CD4-positive, alpha-beta memory T cell (primary cell): ENCODE results near the gene KDM2A. TPM values are rescaled to one million over a fixed set of nuclear protein-coding genes. Genes with fewer than 3 reads are reported as not detected.

Experiments
- CTCF ChIA-PET: fragments of 350-600 bp; sonication (Branson Sonifier 250); formaldehyde crosslinking; loops from one replicate; lab custom pipeline; 2021; ENCODE audit warnings: inconsistent platforms; ENCODE audit not compliant: partially characterized antibody; lab: Charles Lee
- POLR2A ChIA-PET: fragments of 350-600 bp; sonication (Branson Sonifier 250); formaldehyde crosslinking; loops from one replicate; lab custom pipeline; 2021; ENCODE audit not compliant: partially characterized antibody; lab: Charles Lee
- DNase-seq, 5 donors: peaks; one replicate each; pipeline versions ENCODE4 v3.0.0 to v3.0.0-alpha.2; 2020 to 2022; ENCODE audit warnings: mixed read lengths in 1 of 5
- H3K27ac ChIP-seq: one replicate; pipeline ENCODE4 v1.7.0; 2013; ENCODE audit warnings: low read depth, low read length
- H3K27me3 ChIP-seq: 2 replicates; pipeline ENCODE4 v1.7.0; 2013; ENCODE audit warnings: mild to moderate bottlenecking, low read length, moderate library complexity; ENCODE audit not compliant: insufficient read depth
- H3K36me3 ChIP-seq: 2 replicates; pipeline ENCODE4 v1.7.0; 2013; ENCODE audit warnings: mild to moderate bottlenecking, low read length, moderate library complexity; ENCODE audit not compliant: insufficient read depth
- H3K4me1 ChIP-seq: 2 replicates; pipeline ENCODE4 v1.7.0; 2013; ENCODE audit warnings: mild to moderate bottlenecking, low read length, moderate library complexity; ENCODE audit not compliant: insufficient read depth
- H3K4me3 ChIP-seq, 2 donors: one replicate each; pipeline ENCODE4 v1.7.0; 2013; ENCODE audit warnings: low read length in 2 of 2, mild to moderate bottlenecking in 1 of 2
- H3K9me3 ChIP-seq, 2 donors: one replicate each; pipeline ENCODE4 v1.7.0; 2013; ENCODE audit warnings: low read length in 2 of 2, control low read depth in 1 of 2; ENCODE audit not compliant: control insufficient read depth in 1 of 2
- H3K27ac Mint-ChIP-seq, 7 donors: one replicate each; pipeline ENCODE4 v1.8.0; 2020 to 2021; ENCODE audit warnings: mixed read lengths in 7 of 7, mild to moderate bottlenecking in 6 of 7, inconsistent platforms in 3 of 7, moderate library complexity in 3 of 7
- H3K27me3 Mint-ChIP-seq, 2 donors: one replicate each; pipeline ENCODE4 v1.8.0; 2020 to 2021; ENCODE audit warnings: mixed read lengths in 2 of 2
- H3K36me3 Mint-ChIP-seq, 2 donors: one replicate each; pipeline ENCODE4 v1.8.0; 2020 to 2021; ENCODE audit warnings: mixed read lengths in 2 of 2, inconsistent platforms in 1 of 2, mild to moderate bottlenecking in 1 of 2
- H3K4me1 Mint-ChIP-seq, 4 donors: one replicate each; pipeline ENCODE4 v1.8.0; 2020 to 2021; ENCODE audit warnings: mixed read lengths in 4 of 4, mild to moderate bottlenecking in 1 of 4
- H3K4me3 Mint-ChIP-seq, 8 donors: one replicate each; pipeline ENCODE4 v1.8.0; 2020 to 2021; ENCODE audit warnings: mixed read lengths in 8 of 8, mild to moderate bottlenecking in 7 of 8, moderate library complexity in 6 of 8, inconsistent platforms in 3 of 8
- H3K9me3 Mint-ChIP-seq, 8 donors: one replicate each; pipeline ENCODE4 v1.8.0; 2020 to 2021; ENCODE audit warnings: mixed read lengths in 8 of 8, mild to moderate bottlenecking in 5 of 8, inconsistent platforms in 3 of 8, moderate library complexity in 1 of 8
- intact Hi-C: fragments of 100-400 bp; cut with micrococcal nuclease; formaldehyde crosslinking; loops from one replicate; pipeline ENCODE4 v1.15.1; 2023
- polyA plus RNA-seq, 2 donors: library from polyadenylated mRNA; unstranded; fragments of 300-500 nt; fragmentation: Illumina TruSeq; gene quantifications; one replicate each; pipeline ENCODE4 v1.2.3, GENCODE V29; 2021
- total RNA-seq, 2 experiments: library from RNA; stranded (reverse); gene quantifications; one replicate each; pipeline ENCODE4 v1.2.3, GENCODE V29; 2021

The KDM2A gene
- total and polyA plus RNA-seq, 4 experiments from 2014 or later = 14.0 to 200 (median 105) TPM

DNA sequence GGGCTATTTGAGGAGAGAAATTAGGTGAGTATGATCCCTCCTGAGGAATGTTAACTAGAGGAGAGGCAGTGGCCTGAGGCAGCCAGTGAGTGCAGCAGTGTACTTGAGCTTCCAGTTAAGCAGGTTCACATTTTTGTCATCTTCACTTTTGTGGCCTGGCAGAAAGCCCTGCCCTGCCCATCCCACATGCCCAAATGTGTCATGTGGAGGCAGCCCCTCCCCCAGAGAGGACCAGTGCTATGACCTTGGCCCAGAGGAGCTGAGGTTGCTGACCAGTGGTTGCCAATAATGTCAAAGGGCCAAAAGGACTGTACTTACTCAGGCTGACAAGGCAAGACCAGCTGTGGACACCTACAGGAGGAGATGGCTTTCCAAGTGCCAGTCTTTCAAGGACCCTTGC lies 129.6 kb downstream of the KDM2A start:
- ChIA-PET CTCF (no interaction called here), POLR2A (interaction anchor here (0.6 to 8.1 kb wide), 3 partner anchors 8 to 94 kb away, joined by 3 to 64 read pairs (median 7); no protein-coding TSS in a partner anchor)
- Histone ChIP-seq H3K36me3 (peaks cover 94% of the 10 kb centered on the region), H3K4me1 (peaks cover 23% of the 10 kb centered on the region), H3K4me3 (no peak overlapping the region), H3K27ac (no peak overlapping the region), H3K9me3 (no peaks in the 10 kb centered on the region), H3K27me3 (no peaks in the 10 kb centered on the region)
- H3K27me3 Mint-ChIP-seq = no peaks in the 10 kb centered on the region
- DNase-seq = no peak
- H3K4me3 Mint-ChIP-seq = no peak overlapping the region
- H3K4me1 Mint-ChIP-seq = peaks cover 25 to 74% (median 47%) of the 10 kb centered on the region in 4 donors
- H3K27ac Mint-ChIP-seq = peak overlapping the region in 3 of 7 donors; percentile 41 to 77 (median 70)
- peaks cover 80 to 91% of the 10 kb centered on the region in 2 donors for H3K36me3 Mint-ChIP-seq
- peaks cover 0 to 3% (median 0%) of the 10 kb centered on the region in 8 donors for H3K9me3 Mint-ChIP-seq
- intact Hi-C loops = no loop called here

DNA sequence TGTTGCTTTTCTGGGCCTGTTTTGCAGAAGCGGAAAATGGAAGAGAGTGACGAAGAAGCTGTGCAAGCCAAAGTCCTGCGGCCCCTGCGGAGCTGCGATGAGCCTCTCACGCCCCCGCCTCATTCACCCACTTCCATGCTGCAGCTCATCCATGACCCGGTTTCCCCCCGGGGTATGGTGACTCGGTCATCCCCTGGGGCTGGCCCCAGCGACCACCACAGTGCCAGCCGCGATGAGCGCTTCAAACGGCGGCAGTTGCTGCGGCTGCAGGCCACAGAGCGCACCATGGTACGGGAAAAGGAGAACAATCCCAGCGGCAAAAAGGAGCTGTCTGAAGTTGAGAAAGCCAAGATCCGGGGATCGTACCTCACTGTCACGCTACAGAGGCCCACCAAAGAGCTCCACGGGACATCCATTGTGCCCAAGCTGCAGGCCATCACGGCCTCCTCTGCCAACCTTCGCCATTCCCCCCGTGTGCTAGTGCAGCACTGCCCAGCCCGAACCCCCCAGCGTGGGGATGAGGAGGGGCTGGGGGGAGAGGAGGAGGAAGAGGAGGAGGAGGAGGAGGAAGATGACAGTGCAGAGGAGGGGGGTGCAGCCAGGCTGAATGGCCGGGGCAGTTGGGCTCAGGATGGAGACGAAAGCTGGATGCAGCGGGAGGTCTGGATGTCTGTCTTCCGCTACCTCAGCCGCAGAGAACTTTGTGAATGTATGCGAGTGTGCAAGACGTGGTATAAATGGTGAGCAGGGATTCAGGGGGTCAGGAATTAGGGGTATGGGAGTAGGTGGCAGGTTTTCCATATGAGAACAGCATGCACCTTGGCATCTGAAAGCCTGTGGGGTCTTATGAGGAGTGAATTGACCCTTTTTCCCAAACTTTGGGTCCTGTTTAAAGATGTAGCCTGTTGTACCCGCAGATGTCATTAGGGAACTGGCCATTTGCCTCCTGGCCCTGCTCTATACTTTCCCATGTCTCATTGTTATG lies 131.3 kb downstream of the KDM2A start:
- Histone ChIP-seq H3K36me3 (peaks cover 97% of the 10 kb centered on the region), H3K27ac (no peak overlapping the region), H3K9me3 (no peaks in the 10 kb centered on the region), H3K4me1 (peaks cover 15% of the 10 kb centered on the region), H3K4me3 (no peak overlapping the region), H3K27me3 (no peaks in the 10 kb centered on the region)
- DNase-seq = peak in 1 of 5 donors; percentile 15
- POLR2A ChIA-PET = interaction anchor here (1.3 to 8.1 kb wide), 4 partner anchors 10 to 68 kb away, joined by 3 to 64 read pairs (median 4); partner anchors contain the start of gene ANKRD13D
- intact Hi-C loops = no loop called here
- Mint-ChIP-seq H3K4me1 (peaks cover 14 to 63% (median 35%) of the 10 kb centered on the region in 4 donors), H3K27ac (peak overlapping the region in 5 of 7 donors; percentile 30 to 78 (median 36)), H3K27me3 (no peaks in the 10 kb centered on the region), H3K4me3 (peak overlapping the region in 1 of 8 donors; percentile 20), H3K36me3 (peaks cover 81 to 93% of the 10 kb centered on the region in 2 donors), H3K9me3 (peaks cover 0 to 2% (median 0%) of the 10 kb centered on the region in 8 donors)
- CTCF ChIA-PET = interaction anchor here (0.6 to 3.8 kb wide), 5 partner anchors 10 to 132 kb away, joined by 3 to 16 read pairs (median 3); no protein-coding TSS in a partner anchor

DNA sequence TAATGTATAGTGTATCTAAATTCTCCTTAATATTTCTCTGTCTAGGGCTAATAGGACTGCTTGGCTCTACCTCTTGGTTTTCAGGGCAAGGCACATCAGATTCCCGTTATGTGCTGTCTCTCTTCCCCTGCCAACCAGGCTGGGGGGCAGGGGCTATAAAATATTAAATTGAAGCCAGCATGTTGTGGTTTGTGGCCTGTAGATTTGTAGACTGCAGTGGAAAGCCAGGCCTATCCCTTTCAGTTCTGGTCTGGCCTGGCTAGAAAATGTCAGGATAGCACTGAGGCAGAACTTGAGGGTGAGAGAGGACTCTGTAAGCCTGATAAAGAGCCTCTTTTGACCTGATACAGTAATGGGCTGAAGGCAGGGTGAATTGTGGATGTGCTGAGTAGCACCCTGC lies 132.8 kb downstream of the KDM2A start:
- Histone ChIP-seq H3K4me1 (peaks cover 15% of the 10 kb centered on the region), H3K4me3 (no peak overlapping the region), H3K27me3 (no peaks in the 10 kb centered on the region), H3K9me3 (no peaks in the 10 kb centered on the region), H3K27ac (peak overlapping the region; percentile 1), H3K36me3 (peaks cover 96% of the 10 kb centered on the region)
- peaks cover 0 to 7% (median 0%) of the 10 kb centered on the region in 8 donors for H3K9me3 Mint-ChIP-seq
- ChIA-PET CTCF (interaction anchor here (1.0 to 3.8 kb wide), 5 partner anchors 10 to 131 kb away, joined by 3 to 16 read pairs (median 10); no protein-coding TSS in a partner anchor), POLR2A (interaction anchor here (1.4 to 8.1 kb wide), 2 partner anchors 12 to 66 kb away, joined by 3 to 64 read pairs; no protein-coding TSS in a partner anchor)
- H3K36me3 Mint-ChIP-seq = peaks cover 76 to 94% of the 10 kb centered on the region in 2 donors
- DNase-seq = peak in 1 of 5 donors; percentile 24
- no peaks in the 10 kb centered on the region for H3K27me3 Mint-ChIP-seq
- no peak overlapping the region for H3K4me3 Mint-ChIP-seq
- H3K4me1 Mint-ChIP-seq = peaks cover 10 to 53% (median 33%) of the 10 kb centered on the region in 4 donors
- intact Hi-C loops = no loop called here
- H3K27ac Mint-ChIP-seq = peak overlapping the region in 5 of 7 donors; percentile 5 to 78 (median 22)

DNA sequence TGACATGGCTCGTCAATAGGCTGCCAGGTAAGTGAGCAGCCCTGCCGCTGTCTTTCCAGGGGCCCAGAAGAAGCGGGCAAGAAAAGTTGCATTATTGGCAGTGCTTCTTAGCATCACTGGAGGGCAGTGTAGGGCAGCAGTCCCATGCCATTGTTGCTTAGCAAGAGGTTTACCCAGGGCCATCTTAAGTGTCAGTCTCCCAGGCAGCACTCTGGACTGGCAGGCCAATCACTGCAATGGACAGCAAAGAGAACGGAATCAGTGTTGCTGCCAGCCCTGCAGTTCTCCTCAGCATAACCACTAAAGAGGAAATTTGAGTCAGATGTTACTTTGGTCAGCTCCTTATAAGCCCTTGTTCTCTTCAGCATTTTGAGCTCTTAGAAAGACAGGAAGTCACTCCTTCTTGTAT lies 133.8 kb downstream of the KDM2A start:
- H3K4me1 ChIP-seq = peaks cover 15% of the 10 kb centered on the region
- Mint-ChIP-seq H3K4me3 (peak overlapping the region in 3 of 8 donors; percentile 6 to 59 (median 39)), H3K27me3 (no peaks in the 10 kb centered on the region), H3K27ac (peak overlapping the region in 6 of 7 donors; percentile 7 to 78 (median 32)), H3K36me3 (peaks cover 75 to 95% of the 10 kb centered on the region in 2 donors), H3K4me1 (peaks cover 10 to 52% (median 32%) of the 10 kb centered on the region in 4 donors), H3K9me3 (peaks cover 0 to 7% (median 0%) of the 10 kb centered on the region in 8 donors)
- intact Hi-C loops = no loop called here
- peak; percentile 26 to 46 (median 40) for DNase-seq
- ChIA-PET CTCF (interaction anchor here (1.0 to 3.8 kb wide), 10 partner anchors 9 to 133 kb away, joined by 3 to 24 read pairs (median 5); no protein-coding TSS in a partner anchor), POLR2A (interaction anchor here (1.0 to 8.1 kb wide), 8 partner anchors 9 to 129 kb away, joined by 3 to 64 read pairs (median 5); partner anchors contain the start of gene GRK2)
- H3K4me3 ChIP-seq = no peak overlapping the region
- H3K27me3 ChIP-seq = no peaks in the 10 kb centered on the region
- H3K36me3 ChIP-seq = peaks cover 88% of the 10 kb centered on the region
- H3K9me3 ChIP-seq = no peaks in the 10 kb centered on the region
- H3K27ac ChIP-seq = no peak overlapping the region

DNA sequence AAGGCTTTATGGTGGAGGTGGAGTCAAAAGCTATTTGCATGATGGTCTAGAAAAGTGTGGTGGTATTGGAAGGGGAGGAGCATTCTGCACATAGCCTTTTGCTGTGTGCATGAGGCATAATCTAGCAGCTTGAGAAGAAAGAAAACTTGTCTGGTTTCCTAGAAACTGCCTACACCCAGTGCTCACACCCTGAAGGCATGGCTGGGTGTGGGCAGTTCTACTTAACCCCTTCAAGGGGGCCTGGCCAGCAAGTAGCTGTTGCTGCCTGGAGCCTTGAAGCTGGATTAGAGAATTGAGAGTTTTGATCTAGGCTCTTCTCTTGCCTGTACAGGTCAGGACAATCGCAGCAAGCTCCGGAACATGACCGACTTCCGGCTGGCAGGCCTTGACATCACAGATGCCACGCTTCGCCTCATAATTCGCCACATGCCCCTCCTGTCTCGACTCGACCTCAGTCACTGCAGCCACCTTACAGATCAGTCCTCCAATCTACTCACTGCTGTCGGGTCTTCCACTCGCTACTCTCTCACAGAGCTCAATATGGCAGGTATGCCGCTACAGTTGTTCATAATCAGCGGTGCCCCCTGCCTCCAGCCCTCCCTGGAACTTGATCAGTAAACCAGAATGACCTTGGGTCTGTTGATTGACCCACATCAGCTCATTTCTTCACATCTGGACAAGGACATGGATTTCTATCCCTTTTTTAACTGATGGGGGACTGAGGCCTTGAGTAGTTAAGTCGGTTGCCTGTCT lies 135.0 kb downstream of the KDM2A start:
- intact Hi-C loops = no loop called here
- Histone ChIP-seq H3K4me3 (no peak overlapping the region), H3K9me3 (no peaks in the 10 kb centered on the region), H3K27ac (no peak overlapping the region), H3K4me1 (peaks cover 15% of the 10 kb centered on the region), H3K36me3 (peaks cover 76% of the 10 kb centered on the region), H3K27me3 (no peaks in the 10 kb centered on the region)
- Mint-ChIP-seq H3K36me3 (peaks cover 63 to 88% of the 10 kb centered on the region in 2 donors), H3K4me1 (peaks cover 10 to 45% (median 29%) of the 10 kb centered on the region in 4 donors), H3K4me3 (peak overlapping the region in 1 of 8 donors; percentile 15), H3K27me3 (no peaks in the 10 kb centered on the region), H3K9me3 (peaks cover 0 to 7% (median 0%) of the 10 kb centered on the region in 8 donors), H3K27ac (peak overlapping the region in 6 of 7 donors; percentile 2 to 78 (median 55))
- DNase-seq = peak in 1 of 5 donors; percentile 19
- ChIA-PET CTCF (interaction anchor here (1.2 to 3.8 kb wide), 8 partner anchors 9 to 132 kb away, joined by 3 to 24 read pairs (median 8); no protein-coding TSS in a partner anchor), POLR2A (interaction anchor here (0.6 to 8.1 kb wide), 11 partner anchors 8 to 128 kb away, joined by 3 to 64 read pairs (median 4); partner anchors contain the start of gene GRK2)

DNA sequence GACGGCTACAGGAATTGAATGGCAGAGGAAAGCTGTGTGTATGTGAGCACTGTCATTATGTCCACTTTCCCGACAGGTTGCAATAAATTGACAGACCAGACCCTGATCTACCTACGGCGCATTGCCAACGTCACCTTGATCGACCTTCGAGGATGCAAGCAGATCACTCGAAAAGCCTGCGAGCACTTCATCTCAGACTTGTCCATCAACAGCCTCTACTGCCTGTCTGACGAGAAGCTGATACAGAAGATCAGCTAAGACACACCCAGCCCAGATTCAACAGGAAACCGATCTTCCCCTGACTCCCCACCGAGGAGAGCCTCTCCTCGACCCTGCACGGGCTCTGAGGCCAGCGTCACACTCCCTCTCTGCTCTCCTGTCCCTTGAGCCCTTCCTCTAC lies 135.7 kb downstream of the KDM2A start:
- peaks cover 10 to 40% (median 28%) of the 10 kb centered on the region in 4 donors for H3K4me1 Mint-ChIP-seq
- CTCF ChIA-PET = interaction anchor here (2.2 kb wide), 1 partner anchor 8 kb away, joined by 24 read pairs; no protein-coding TSS in a partner anchor
- intact Hi-C loops = no loop called here
- H3K27ac Mint-ChIP-seq = peak overlapping the region in 4 of 7 donors; percentile 7 to 78 (median 49)
- Histone ChIP-seq H3K4me3 (no peak overlapping the region), H3K27me3 (no peaks in the 10 kb centered on the region), H3K27ac (no peak overlapping the region), H3K4me1 (peaks cover 15% of the 10 kb centered on the region), H3K36me3 (peaks cover 69% of the 10 kb centered on the region), H3K9me3 (no peaks in the 10 kb centered on the region)
- H3K9me3 Mint-ChIP-seq = peaks cover 0 to 8% (median 0%) of the 10 kb centered on the region in 8 donors
- H3K4me3 Mint-ChIP-seq = peak overlapping the region in 1 of 8 donors; percentile 46
- peaks cover 56 to 81% of the 10 kb centered on the region in 2 donors for H3K36me3 Mint-ChIP-seq
- DNase-seq = peak in 1 of 5 donors; percentile 20
- POLR2A ChIA-PET = interaction anchor here (1.0 to 8.1 kb wide), 5 partner anchors 10 to 63 kb away, joined by 3 to 64 read pairs (median 9); no protein-coding TSS in a partner anchor
- no peaks in the 10 kb centered on the region for H3K27me3 Mint-ChIP-seq
